HL-60 (cell line): ENCODE measurements around the gene NIPA2.

Experiments used
- CTCF ChIP-seq: IDR thresholded peaks from one replicate; pipeline ENCODE4 v1.5.1; 2011; ENCODE audit warnings: low read length, control low read depth, inconsistent platforms; ENCODE audit not compliant: insufficient read depth
- GABPA ChIP-seq: IDR thresholded peaks from 2 replicates; pipeline ENCODE4 v1.6.1; 2012; ENCODE audit warnings: low read depth
- POLR2AphosphoS5 ChIP-seq: IDR thresholded peaks from 2 replicates; pipeline ENCODE4 v1.6.1; 2012; ENCODE audit warnings: low read depth
- REST ChIP-seq: IDR thresholded peaks from 2 replicates; pipeline ENCODE4 v1.6.1; 2012; ENCODE audit warnings: low read depth; ENCODE audit not compliant: insufficient replicate concordance

GRCh38 chr15:22811640-22812039, 26.8 kb upstream of the NIPA2 start:
- TF ChIP-seq CTCF, result peak; percentile 52
- no peak for TF ChIP-seq REST
- no peak for TF ChIP-seq POLR2AphosphoS5
- TF ChIP-seq GABPA, result no peak
